NCI-H69 (cell line): ENCODE data around the gene ERBIN.
"Not testable (repeated sequence)": the region's sequence is repeated elsewhere in the genome, so short reads cannot be mapped to it uniquely, and the experiment has no call there.

Experiments
- DNase-seq: peaks from one replicate; lab custom pipeline; 2025; lab: John Stamatoyannopoulos, UW

The ERBIN gene

DNA sequence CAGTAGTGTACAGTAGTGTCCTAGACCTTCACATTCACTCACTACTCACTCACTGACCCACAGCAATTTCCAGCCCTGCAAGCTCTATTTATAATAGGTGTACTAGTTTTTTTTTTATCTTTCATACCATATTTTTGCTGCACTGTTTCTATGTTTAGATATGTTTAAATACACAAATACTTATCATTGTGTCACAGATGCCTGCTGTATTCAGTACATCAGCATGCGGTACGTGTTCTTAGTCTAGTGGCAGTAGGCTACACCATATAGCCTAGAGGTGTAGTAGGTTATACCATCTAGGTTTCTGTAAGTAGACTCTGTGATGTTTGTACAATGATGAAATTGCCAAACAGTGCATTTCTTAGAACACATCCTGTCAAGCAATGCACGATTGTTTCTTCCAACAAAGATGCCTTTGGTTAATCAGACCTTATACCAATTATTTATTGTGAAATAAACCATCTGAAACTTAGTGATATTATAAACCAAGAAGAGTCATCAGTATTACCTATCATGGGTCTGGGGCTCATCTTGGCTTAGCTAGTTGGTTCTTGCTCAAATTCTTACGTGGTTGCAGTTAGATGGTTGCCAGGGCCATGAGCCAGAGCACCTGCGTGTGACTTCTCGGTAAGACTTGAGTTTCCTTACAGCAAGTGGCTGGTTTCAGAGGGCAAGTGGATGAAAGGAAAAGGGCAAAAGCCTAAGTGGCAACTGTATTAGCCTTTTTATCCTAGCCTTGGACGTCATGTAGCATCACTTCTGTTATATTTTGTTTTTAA lies 41.1 kb downstream of the ERBIN start:
- no peak for DNase-seq

DNA sequence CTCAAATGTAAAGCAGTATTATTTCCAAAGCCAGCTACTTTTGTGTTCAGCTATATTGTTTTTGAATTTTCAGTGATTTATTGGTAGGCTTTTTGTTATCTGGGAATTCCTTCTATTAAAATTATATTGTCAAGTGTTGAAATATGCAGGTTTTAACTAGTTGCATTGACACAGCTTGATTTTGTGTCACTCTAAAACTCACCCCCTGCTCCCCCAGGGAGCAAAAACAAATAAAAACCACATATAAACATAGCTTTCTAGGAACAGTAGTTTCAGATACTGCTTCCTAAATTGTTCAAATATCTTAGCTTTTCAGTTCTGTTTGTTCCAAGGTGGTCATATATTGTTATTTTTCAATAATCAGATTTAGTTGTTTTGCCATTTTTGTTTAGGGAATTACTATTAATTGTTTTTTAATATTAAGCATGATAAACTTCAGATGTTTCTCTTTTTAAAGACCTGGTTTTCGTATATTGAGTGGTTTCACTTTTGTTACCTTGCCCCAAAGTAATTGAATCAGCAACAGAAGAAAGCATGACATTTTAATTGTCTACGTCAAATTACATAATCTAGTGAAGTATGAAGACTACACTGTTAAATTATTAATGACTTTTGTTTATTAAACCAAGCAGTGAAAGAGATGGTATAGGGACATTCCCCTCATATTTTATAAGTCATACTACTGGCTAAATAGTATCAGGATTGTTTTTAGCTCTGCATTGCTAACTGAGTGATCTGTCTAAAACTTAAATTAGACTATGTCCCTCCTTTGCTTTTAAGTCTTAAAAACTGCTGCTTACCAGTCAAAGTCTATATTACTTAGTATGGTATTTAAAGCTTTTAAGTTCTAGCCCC lies 43.4 kb downstream of the ERBIN start:
- DNase-seq: no peak

DNA sequence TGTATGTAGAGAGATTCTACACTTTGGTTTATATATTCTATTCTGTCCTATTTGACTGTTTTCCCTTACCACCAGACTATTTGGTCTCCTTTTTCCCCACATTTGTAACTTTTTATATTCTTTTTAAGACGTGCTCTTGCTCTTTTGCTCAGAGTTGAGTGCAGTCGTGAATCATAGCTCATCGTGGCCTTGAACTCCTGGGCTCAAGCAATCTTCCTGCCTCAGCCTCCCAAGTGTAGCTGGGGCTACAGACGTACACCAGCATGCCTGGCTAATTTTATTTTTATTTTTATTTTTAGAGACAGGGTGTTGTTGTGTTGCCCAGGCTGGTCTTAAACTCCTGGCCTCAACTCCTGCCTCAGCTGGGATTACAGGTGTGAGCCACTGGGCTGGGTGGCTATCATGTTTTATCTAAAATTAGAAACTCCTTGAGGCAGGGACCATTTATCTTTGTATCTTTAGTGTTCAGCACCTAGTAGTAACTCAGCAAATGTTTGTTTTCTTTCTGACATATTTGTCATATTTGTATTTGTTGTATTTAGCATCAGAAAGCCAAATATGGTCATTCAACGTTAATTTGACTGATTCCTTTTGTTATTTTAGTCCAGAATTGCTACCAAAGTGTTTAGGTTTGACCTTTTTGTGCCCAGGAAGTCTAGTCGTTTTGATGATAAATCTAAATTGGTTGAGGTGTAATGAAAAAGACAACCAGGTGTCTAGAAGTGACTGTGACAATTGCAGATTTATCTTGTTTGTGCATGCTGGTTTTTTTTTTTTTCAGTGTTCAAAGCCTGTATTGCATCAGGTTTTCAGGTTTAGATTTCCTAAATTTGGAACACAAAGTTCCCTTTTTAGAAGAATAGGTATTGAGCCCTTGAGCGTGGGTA lies 44.3 kb downstream of the ERBIN start:
- DNase-seq: peak; percentile 27

DNA sequence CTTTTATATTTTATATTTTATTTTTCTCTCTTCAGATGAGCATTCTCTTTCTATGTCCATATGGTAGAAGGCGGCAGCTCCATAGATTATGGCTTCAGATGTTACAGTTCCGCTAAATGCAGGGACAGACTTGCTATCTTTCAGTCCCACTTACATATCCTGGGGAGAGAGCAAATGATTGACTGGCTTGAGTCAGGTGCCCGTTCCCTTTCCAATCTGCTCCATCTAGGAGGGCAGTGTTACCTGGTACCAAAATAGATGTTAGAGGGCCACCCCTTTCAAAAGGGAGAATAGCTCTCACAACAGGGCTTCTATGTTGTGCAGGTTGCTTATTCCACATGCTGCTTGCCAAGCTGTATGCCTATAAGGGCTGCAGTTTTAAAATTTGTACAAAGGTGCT lies 45.3 kb downstream of the ERBIN start:
- DNase-seq: peak; percentile 46

DNA sequence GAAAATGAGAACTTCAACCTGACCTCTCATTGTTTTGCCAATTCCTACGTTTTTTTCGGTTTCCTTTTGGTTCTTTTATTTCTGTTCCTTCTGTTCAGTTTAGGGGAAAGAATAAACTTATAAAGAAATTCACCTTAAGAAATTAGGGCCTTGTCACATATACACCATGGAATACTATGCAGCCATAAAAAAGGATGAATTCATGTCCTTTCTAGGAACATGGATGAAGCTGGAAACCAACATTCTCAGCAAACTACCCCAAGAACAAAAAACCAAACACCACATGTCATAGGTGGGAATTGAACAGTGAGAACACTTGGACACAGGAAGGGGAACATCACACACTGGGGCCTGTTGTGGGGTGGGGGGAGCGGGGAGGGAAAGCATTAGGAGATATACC lies 46.5 kb downstream of the ERBIN start:
- DNase-seq: not testable (repeated sequence)

DNA sequence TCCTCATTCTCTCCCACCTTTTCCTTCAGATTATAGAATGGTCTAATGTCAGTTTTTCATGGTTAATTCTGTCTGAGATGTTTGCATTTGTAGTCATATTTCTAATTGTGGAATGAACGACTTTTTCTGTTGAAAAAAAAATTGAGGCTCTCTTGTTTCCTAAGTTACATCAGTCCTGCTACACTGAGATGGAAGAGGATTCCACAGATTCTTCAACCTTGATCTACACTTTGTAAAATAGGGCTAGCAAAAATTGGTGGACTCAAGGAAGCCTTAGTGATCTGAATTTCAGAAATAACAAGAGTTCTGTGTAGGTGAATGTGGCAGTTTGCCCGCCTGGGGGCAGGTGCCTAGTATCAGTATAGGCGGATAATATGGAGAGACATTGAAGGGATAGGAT lies 51.9 kb downstream of the ERBIN start:
- DNase-seq: no peak

DNA sequence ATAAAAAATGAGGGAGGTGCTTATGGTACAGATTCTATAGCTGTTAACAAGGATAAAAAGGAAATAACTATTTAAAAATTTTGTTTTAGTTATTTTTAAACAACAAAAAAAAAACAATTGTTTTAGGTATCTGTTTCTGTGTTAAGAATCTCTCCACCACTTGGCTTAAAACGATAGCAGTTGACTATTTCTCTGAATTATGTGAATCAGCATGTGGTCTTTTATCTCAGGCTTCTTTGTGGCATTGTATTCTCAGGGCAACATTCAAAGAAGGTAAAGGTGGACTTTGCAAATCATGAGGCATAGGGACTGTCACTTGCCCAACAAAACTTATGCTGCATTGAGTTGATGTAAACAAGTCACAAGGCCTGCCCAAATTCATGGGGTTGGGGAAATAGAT lies 55.2 kb downstream of the ERBIN start:
- peak; percentile 16 for DNase-seq

DNA sequence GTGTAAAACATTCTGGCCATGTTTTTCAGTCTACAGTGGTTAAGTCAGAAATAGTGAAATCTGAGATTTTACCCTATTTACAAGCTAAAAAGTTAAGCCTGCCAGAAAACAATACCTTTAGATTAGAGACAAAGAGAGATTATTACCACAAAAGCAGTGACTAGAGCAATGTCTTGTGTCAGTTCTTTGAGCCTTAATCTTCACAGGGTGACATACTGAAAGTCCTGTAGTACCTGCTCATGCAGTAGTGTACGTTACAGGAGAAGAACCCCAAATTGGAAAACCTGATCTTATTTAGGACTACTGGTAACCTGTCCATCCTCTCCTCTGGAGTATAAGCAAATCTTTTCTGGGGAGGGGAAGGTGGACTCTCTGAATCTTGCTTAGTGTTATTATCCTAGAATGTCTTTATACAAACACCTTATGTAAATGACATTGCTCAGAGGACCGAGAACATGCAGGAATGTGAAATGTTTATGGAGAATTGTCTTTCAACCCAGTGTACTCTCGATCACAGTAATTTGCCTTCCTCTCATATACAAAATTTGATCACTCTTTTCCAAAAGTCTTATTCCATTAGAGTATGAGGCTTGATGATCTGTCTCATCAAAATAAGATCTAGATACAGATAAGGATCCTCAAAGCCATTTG lies 55.7 kb downstream of the ERBIN start:
- DNase-seq: no peak

DNA sequence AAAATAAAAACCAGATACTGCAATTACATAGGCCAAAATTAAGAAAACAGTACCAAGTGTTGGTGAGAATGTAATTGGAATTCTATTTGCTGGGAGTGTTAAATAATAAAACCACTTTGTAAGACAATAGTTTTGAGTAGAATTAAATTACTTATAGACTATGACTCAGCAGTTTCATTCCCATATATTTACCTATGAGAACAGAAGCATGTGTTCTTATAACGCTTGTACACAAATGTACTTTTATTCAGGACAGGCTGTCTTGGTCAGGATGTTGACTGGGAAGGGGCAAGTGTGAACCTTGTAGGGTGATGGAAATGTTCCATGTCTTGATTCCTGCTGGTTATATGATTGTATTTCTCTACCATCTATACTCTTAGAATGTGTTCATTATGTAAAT lies 56.3 kb downstream of the ERBIN start:
- DNase-seq: peak; percentile 24

DNA sequence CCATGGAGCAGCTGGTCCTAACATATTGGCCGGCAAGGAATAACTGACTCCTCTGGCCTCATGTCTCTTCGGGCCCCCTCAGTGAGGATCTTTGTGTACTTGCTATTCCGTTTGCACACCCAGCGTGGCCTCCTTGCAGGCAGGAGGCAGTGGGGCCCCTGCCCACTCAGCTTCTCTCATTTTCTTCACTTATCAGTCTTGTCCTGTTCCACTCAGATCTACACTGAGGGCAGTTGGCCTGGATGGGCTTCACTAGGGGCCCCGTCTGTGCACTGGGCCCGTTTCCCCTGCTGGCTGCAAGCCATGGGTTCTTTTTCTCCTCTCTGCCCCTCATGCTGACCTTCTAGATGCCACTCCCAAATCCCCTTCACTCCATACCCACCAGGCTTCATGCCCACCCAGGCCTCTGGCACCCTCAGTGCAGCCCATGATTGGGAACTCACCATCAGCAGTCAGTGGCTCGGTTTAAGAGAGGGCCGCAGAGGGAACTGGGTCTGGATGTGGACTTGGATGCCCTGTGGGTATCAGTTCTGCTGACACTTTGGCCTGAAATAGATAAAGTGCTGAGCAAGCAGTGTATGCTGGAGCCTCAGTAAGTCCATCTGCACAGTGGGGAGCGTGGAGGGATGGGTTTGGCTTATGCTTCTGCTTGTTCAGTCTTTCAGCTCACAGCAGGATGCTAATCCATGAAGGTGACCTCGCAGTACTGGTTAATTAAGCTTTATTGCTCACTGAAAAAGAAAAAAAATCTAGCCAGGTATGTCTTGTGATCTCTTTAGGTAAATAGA lies 57.9 kb downstream of the ERBIN start:
- peak; percentile 93 for DNase-seq

DNA sequence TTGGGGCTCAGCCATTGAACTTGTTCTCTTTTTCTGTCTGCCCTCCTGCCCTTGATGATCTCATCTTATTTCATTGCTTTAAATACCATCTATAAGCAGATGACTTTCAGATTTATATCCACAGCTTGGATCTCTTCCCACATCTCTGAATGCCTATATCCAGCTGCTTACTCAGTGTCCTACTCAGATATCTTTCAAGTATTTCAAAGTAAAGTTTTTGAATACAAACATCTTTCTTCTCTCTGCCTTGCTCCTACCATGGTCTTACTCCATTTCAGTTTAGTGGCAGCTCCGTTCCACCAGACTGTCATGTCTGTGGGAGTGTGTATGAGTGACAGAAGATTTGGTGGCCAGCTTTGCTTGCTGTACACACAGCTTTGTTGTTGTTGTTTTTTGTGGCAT lies 59.7 kb downstream of the ERBIN start:
- peak; percentile 51 for DNase-seq

DNA sequence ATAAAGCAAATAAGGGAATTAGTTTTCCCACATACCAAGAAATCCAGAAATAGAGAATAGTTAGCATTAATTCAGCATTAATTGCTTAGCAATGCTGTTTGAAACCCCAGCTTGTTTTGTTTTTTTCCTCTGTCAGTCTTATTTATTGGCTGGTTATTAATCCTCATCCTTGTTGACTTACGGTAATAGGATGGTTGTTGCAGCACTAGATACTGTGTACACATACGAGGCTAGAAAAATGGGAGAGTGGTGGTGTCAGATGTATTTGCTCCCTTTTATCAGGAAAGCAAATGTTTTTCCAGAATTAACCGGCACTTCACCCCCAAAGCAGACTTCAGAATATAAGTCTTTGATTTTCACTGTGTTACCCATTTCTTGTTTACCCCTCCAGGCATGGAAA lies 60.4 kb downstream of the ERBIN start:
- DNase-seq: peak; percentile 49

DNA sequence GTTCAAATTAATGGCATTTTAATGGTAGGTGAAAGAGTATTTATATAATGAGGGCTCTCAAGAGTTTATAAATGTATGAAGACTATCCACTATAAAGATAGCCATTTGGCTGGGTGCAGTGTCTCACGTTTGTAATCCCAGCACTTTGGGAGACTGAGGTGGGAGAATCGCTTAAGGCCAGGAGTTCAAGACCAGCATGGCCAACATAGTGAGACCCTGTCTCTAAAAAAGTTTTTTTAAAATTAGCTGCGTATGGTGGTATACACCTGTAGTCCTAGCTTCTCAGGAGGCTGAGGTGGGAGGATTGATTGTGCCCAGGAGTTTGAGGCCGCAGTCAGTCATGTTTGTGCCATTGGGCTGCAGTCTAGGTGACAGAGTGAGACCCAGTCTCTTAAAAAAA lies 61.6 kb downstream of the ERBIN start:
- no peak for DNase-seq

DNA sequence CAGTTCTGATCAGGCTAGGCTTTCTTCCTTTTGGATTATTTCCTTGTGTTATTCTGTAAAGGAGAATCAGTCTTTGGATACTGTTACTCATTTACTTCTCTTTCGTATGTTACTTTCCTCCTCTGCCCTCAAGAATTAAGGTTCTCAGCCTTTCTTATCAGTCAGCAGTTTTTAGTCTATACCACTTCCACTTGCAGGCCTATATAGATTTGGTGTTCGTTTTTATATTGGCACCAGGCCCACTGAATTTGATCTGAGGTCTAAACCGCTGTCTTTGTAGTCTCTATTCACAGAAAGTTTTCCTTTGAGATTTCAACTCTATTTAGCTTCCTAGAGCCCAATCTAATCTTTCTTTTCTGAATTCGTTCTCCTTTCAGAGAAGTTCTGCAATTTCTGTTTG lies 62.8 kb downstream of the ERBIN start:
- no peak for DNase-seq

DNA sequence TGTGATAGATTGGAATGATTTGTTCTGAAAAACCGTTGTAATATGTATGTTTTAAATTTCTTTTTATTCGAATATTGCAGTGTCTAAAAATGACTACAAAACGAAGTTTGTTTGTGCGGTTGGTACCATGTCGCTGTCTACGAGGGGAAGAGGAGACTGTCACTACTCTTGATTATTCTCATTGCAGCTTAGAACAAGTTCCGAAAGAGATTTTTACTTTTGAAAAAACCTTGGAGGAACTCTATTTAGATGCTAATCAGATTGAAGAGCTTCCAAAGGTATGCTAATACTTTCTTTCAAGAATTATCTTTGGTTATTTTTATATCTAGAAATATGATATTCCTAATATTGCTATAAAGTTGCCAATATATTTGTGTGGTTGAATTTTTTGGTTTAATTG lies 66.3 kb downstream of the ERBIN start:
- DNase-seq: no peak

DNA sequence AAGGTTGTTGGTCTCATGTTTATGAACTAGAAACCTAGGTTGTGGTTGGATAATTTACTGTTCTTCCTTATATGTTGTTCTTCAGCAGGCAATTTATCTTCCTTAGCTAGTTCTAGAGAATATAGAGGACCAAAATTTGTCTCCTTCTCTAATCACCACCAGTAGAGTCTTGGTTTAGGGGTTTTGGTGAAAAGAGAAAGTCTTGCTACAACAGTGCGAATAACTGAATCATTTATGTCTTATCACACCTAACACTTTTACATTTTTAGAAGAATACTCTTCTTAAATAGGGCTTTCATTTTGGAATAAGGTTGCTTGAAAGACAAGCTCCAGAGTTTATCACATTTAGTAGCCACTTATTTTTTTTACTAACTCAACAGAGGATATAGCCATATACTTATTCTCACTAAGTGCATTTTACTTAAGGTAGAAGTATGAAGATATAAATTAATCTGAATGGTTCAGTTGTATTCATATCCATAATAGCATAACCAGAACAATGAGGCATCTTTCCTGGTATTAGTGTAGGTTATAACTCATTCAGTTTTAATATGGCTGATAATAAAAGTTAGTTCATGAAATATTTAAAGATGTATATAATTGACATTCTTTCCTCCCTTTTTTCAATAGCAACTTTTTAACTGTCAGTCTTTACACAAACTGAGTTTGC lies 67.9 kb downstream of the ERBIN start:
- no peak for DNase-seq

DNA sequence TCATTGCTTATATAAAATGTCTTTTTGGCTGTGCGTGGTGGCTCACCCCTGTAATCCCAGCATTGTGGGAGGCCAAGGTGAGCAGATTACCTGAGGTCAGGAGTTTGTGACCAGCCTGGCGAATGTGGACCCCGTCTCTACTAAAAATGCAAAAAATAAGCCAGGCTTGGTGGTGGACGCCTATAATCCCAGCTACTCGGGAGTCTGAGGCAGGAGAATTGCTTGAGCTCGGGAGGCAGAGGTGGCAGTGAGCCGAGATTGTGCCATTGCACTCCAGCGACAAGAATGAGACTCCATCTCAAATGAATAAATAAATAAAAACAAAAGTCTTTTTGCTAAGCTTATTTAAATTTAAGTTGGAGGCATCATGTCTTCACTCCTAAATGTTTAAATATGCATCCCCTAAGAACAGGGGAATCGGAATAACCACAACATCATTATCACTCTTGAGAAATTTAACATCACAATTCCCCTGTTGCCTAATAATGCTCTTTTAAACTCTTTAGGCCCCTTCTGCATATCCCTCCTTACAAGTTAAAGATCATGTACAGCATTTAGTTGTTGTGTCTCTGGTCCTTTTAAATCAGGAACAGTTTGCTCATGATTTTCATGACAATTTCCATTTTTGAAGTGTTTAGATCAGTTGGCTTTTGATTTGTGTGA lies 72.8 kb downstream of the ERBIN start:
- DNase-seq: no peak

DNA sequence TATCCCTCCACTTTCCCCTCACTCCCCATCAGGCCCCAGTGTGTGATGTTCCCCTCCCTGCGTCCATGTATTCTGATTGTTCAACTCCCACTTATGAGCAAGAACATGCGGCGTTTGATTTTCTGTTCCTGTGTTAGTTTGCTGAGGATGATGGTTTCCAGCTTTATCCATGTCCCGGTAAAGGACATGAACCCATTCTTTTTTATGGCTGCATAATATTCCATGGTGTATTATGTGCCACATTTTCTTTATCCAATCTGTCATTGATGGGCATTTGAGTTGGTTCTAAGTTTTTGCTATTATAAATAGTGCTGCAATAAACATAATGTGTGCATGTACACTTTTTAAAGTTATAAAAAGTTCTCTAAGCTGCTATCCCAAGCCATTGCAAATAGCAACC lies 75.6 kb downstream of the ERBIN start:
- DNase-seq: no peak

DNA sequence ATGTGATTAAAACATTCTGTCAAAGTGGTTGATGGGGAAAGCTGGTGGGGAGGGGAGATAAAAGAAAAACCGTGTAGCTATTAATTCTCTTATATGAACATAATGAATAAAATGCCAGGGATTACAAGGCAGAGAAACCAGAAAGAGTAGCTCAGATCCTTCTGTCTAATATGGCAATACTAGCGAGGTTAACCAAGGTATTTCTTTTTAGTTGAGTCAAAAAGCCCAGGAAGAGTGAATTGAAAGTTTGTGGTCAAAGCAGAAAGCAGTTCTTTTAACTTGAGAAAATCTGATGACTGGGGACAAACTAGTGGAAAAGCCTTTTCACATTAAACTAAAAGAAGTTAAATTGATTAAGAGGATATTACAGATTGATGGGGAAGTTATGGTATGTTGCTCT lies 76.0 kb downstream of the ERBIN start:
- no peak for DNase-seq

DNA sequence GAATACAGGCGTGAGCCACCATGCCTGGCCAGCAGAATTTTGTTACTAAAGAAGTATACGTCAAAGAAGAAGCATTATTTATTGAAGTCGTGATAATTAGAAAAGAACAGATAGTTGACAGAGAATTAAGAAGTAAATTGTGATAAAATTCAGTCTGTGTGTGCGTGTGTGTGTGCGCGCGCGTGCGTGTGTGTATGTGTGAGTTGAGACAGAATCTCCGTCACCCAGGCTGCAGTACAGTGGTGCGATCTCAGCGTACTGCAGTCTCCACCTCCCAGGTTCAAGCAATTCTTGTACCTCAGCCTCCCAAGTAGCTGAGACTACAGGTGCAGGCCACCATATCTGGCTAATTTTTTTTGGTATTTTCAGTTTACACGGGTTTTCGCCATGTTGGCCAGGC lies 77.8 kb downstream of the ERBIN start:
- DNase-seq: no peak
